Aorta (tissue), 5 donors: ENCODE results near the gene MYO9B. TPM values are rescaled to one million over a fixed set of nuclear protein-coding genes. Genes with fewer than 3 reads are reported as not detected.
A peak's percentile ranks its signal among the peaks of the same experiment; 100 is the strongest.

Experiments used
- ATAC-seq: fragments of 200-7000 bp; cut with Tn5 transposase; one replicate; pipeline ENCODE4 v1.9.1; 2022; ENCODE audit warnings: moderate library complexity; ENCODE audit not compliant: low FRiP score
- DNase-seq, 2 donors: peaks; one replicate each; pipeline ENCODE4 v3.0.0-alpha.2; 2020
- H3K27ac ChIP-seq, 2 donors: one replicate each; pipeline ENCODE4 v1.5.1; 2013; ENCODE audit warnings: low read length in 2 of 2, mild to moderate bottlenecking in 2 of 2, moderate library complexity in 2 of 2, control low read depth in 1 of 2, inconsistent platforms in 1 of 2, low read depth in 1 of 2
- H3K27me3 ChIP-seq, 2 donors: one replicate each; pipeline ENCODE4 v1.6.1; 2013; ENCODE audit warnings: control low read depth in 1 of 2, low read length in 1 of 2, mild to moderate bottlenecking in 1 of 2, moderate library complexity in 1 of 2; ENCODE audit not compliant: insufficient read depth in 2 of 2, control insufficient read depth in 1 of 2
- H3K36me3 ChIP-seq, 2 donors: one replicate each; pipeline ENCODE4 v1.6.1; 2013; ENCODE audit warnings: control low read depth in 1 of 2, low read length in 1 of 2, mild to moderate bottlenecking in 1 of 2; ENCODE audit not compliant: insufficient read depth in 2 of 2, control insufficient read depth in 1 of 2
- H3K4me1 ChIP-seq, 2 donors: one replicate each; pipeline ENCODE4 v1.6.1; 2013; ENCODE audit warnings: low read length in 2 of 2, control low read depth in 1 of 2, mild to moderate bottlenecking in 1 of 2, moderate library complexity in 1 of 2; ENCODE audit not compliant: insufficient read depth in 2 of 2, control insufficient read depth in 1 of 2
- H3K4me3 ChIP-seq, 2 donors: one replicate each; pipeline ENCODE4 v1.5.1; 2013; ENCODE audit warnings: low read length in 2 of 2, control low read depth in 1 of 2, mild to moderate bottlenecking in 1 of 2
- H3K9me3 ChIP-seq: one replicate; pipeline ENCODE4 v1.6.1; 2013; ENCODE audit warnings: mild to moderate bottlenecking, low read length; ENCODE audit not compliant: control insufficient read depth
- WGBS, 2 donors: extraction: QIAGEN DNeasy Blood & Tissue Kit; methylation state at CpG; one replicate each; pipeline ENCODE4 v1.1.7; 2013; 5-methylcytosine and 5-hydroxymethylcytosine counted together
- intact Hi-C, 2 donors: fragments of 100-400 bp; cut with DNase I; formaldehyde crosslinking; loops; one replicate each; pipeline versions ENCODE4 v1.14.2 to v1.15.0; 2022
- polyA plus RNA-seq, 2 donors: library from polyadenylated mRNA; stranded (reverse); fragments of 200-250 nt; gene quantifications; one replicate each; pipeline ENCODE4 v1.2.3, GENCODE V29; 2013
- total RNA-seq, 2 donors: library from RNA; stranded (reverse); fragmentation: NEBNext Ultra II Directional; extraction: Animal tissue kit (Norgen Biotek cat#: 25700); gene quantifications; one replicate each; pipeline ENCODE4 v1.2.1, GENCODE V29; 2021
- donor health status: healthy with polysubstance abuse.
- donor health status: Bipolar disorder and iron deficiency.
- donor health status: DM: no; HTN: no; CAD: no.
- donor health status: DM: no; HTN: no; CAD: no.
- donor health status: DM: yes; HTN: yes; CAD: no.

Gene MYO9B
- total and polyA plus RNA-seq, 4 donors: 34.3 to 183 (median 171) TPM

GRCh38 chr19:17070912-17071311 is 4.7 kb upstream of the MYO9B start:
- intact Hi-C loops: loop anchor here in 1 of 2 donors (10.0 kb wide), 1 partner anchor 314 kb away; no protein-coding TSS in a partner anchor
- Histone ChIP-seq H3K27me3 (no peaks in the 10 kb centered on the region), H3K4me1 (no peaks in the 10 kb centered on the region)

DNA sequence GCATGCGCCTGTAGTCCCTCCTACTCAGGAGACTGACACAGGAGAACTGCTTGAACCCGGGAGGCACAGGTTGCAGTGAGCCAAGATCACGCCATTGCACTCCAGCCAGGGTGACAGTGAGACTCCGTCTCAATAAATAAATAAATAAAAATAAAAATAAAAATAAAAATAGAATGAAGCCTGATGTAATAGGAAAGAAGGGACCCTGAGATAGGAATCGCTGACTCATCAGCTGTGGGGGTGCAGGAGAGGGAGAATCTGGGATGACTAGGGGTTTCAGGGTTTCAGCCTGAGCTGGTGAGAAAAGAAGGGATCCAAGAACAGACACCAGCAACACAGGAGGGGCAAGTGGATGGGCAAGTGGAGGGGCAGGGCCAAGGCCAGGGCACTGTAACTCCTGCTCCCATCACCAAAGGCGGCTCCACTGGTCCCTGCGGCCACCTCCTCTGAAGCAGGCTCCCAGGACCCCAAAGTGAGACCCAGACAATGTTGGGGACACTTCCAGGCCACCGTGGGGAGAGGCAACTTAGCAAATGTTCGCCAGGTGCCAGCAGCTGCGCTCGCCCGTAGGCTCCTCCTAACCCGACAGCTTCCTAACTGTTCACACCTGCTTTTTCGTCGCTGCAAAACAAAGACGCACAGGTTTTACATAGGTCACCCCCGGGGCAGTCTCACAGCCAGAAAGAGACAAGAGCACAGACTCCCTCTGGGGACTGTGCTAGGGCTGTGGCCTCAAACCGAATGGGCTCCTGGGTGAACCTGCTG is 1.5 kb upstream of the MYO9B start:
- no peaks in the 10 kb centered on the region for H3K9me3 ChIP-seq
- ATAC-seq (no peak), DNase-seq (no peak)
- no peak overlapping the region for H3K27ac ChIP-seq
- peaks cover 3 to 4% of the 10 kb centered on the region in 2 donors for H3K4me1 ChIP-seq
- peak overlapping the region in 1 of 2 donors; percentile 59 for H3K4me3 ChIP-seq
- H3K36me3 ChIP-seq: no peaks in the 10 kb centered on the region
- no peaks in the 10 kb centered on the region for H3K27me3 ChIP-seq
- 46 to 50% methylated on average over 18 of the region's 18 CpGs for WGBS, 2 donors
- intact Hi-C loops: loop anchor here in 1 of 2 donors (2.0 to 10.0 kb wide), 2 partner anchors 71 to 311 kb away; no protein-coding TSS in a partner anchor

More at GRCh38 chr19:17070912-17071311, 4.7 kb upstream of the MYO9B start:
- Histone ChIP-seq H3K36me3 (no peaks in the 10 kb centered on the region), H3K9me3 (no peaks in the 10 kb centered on the region), H3K27ac (no peak overlapping the region), H3K4me3 (no peak overlapping the region)
- ATAC-seq (no peak), DNase-seq (no peak)
- WGBS, 2 donors: 89 to 91% methylated on average over 7 of the region's 7 CpGs

- DNase-seq (no peak), ATAC-seq (no peak)
- Histone ChIP-seq H3K9me3 (no peaks in the 10 kb centered on the region), H3K4me1 (peaks cover 3 to 4% of the 10 kb centered on the region in 2 donors), H3K36me3 (no peaks in the 10 kb centered on the region), H3K4me3 (peak overlapping the region; percentile 35 to 59), H3K27ac (peak overlapping the region in 1 of 2 donors; percentile 79), H3K27me3 (no peaks in the 10 kb centered on the region)
- intact Hi-C loops: loop anchor here (2.0 to 10.0 kb wide), 4 partner anchors 68 to 310 kb away; partner anchors contain the start of gene OCEL1 (in 1 of the 2)
- WGBS, 2 donors: 11 to 12% methylated on average over 11 of the region's 11 CpGs
Measured at GRCh38 chr19:17074634-17075034, 943 bp upstream of the MYO9B start.

DNA sequence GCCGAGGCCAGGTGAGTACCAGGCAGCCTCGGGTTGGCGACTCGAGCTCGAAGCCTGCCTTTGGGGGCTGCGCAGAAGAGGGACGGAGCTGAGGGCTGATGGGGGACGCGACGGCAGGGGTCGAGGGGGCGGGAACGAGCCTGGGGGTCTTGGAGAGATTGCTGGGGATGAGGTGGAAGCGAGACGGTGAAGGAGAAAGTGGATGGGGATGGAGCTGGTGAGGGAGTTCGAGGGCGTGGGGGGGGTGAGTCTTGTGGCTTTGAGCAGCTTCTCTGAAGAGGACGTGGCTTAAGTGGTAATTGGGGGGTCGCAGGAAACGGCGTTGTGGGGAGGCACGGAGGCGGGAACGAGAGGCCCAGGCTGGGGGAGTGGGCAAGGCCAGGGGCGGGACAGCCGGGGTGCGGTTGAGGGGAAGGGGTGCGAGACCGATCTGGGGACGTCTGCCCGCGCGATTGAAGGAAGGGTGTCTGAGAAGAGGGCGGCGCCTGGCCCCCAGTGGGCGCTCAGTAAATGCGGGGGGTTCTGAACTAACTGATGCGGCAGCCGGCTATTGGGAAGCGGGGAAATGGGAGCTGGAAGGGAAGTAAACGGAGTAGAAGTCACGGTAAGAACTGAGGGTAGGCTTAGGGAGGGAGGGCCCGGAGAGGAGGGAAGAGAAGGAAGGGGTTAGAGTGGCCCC is 426 bp downstream of the MYO9B start:
- 1% methylated on average over 40 to 43 of the region's 43 CpGs for WGBS, 2 donors
- H3K27me3 ChIP-seq: no peaks in the 10 kb centered on the region
- peak overlapping the region in 1 of 2 donors; percentile 71 for H3K27ac ChIP-seq
- DNase-seq (peak; percentile 72 to 83), ATAC-seq (no peak)
- peak overlapping the region; percentile 61 to 65 for H3K4me3 ChIP-seq
- H3K4me1 ChIP-seq: peaks cover 3 to 4% of the 10 kb centered on the region in 2 donors
- intact Hi-C loops: loop anchor here (2.0 to 10.0 kb wide), 4 partner anchors 66 to 309 kb away; partner anchors contain the start of gene OCEL1 (in 1 of the 2)
- H3K36me3 ChIP-seq: no peaks in the 10 kb centered on the region
- no peaks in the 10 kb centered on the region for H3K9me3 ChIP-seq

DNA sequence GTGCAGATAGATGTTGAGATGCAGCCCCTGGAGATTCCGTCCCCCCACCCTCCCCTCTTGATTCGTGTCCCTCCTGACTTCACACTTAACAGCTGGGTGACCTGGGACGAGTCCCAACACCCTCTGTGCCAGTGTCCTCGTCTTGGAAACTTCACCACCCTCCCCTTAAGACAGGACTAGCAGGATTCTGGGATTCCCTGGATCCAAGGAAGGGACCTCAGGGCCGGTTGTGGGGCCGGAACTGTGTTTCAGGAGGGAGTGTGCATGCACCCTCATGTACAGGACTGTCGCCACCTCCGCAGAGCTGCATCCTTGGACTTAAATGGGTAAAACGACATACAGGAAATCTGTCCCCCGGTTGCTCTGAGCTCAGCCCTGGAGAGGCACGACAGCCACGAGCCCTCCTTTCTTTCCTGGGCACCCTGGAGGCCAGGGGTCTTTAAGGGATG is 990 bp downstream of the MYO9B start:
- WGBS, 2 donors: 0 to 1% methylated on average over 11 to 12 of the region's 12 CpGs
- no peak for DNase-seq
- Histone ChIP-seq H3K27me3 (no peaks in the 10 kb centered on the region), H3K36me3 (no peaks in the 10 kb centered on the region), H3K4me1 (peaks cover 3 to 4% of the 10 kb centered on the region in 2 donors), H3K4me3 (peak overlapping the region; percentile 61 to 65), H3K27ac (peak overlapping the region in 1 of 2 donors; percentile 71), H3K9me3 (no peaks in the 10 kb centered on the region)
- intact Hi-C loops: loop anchor here (5.0 to 10.0 kb wide), 3 partner anchors 66 to 308 kb away; partner anchors contain the start of gene OCEL1 (in 1 of the 2)
- no peak for ATAC-seq

- H3K36me3 ChIP-seq: no peaks in the 10 kb centered on the region
- no peaks in the 10 kb centered on the region for H3K9me3 ChIP-seq
- no peak for DNase-seq
- WGBS, 2 donors: 70% methylated on average over 17 of the region's 17 CpGs
- no peak overlapping the region for H3K27ac ChIP-seq
- H3K4me1 ChIP-seq: peaks cover 3 to 4% of the 10 kb centered on the region in 2 donors
- no peak overlapping the region for H3K4me3 ChIP-seq
- intact Hi-C loops: loop anchor here (5.0 to 10.0 kb wide), 3 partner anchors 65 to 307 kb away; partner anchors contain the start of gene OCEL1 (in 1 of the 2)
- no peaks in the 10 kb centered on the region for H3K27me3 ChIP-seq
- no peak for ATAC-seq
Measured at GRCh38 chr19:17077447-17078028, 2.0 kb downstream of the MYO9B start.

DNA sequence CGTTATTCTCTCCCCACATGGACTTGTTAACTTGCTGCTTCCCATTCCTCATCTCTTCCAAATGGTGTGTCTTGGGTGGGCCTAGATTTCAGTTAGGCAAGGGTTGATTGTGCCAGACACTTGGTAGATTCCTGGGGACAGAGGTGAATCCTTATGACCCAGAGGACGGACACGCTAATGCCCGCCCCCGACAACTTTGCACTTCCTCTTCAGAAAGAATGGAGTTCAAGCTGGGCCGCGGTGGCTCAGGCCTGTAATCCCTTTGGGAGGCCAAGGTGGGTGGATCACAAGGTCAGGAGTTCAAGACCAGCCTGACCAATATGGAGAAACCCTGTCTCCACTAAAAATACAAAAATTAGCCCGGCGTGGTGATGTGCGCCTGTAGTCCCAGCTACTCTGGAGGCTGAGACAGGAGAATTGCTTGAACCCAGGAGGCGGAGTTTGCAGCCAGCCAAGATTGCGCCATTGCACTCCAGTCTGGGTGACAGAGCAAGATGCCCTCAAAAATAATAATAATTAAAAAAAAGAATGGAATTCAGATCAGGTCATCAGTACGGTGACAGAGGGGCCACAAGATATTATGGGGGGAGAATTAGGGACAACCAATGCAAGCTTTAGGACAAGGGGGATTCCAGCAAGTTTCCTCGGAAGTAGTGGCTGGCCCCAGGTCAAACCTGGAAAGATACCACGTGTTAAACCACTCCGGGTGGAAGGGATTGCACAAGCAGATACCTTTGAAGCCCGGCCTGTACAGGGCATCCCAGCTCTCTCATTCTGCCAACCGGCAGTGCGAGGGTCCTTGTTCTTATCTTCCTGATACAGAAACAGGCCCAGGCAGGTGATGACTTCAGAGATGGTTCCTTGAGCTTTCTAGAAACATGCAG is 2.7 kb downstream of the MYO9B start:
- intact Hi-C loops: loop anchor here (5.0 to 10.0 kb wide), 3 partner anchors 64 to 307 kb away; partner anchors contain the start of gene OCEL1 (in 1 of the 2)
- no peaks in the 10 kb centered on the region for H3K36me3 ChIP-seq
- DNase-seq (peak in 1 of 2 donors; percentile 75), ATAC-seq (no peak)
- peaks cover 3 to 4% of the 10 kb centered on the region in 2 donors for H3K4me1 ChIP-seq
- WGBS, 2 donors: 74 to 76% methylated on average over 19 of the region's 19 CpGs
- H3K27me3 ChIP-seq: no peaks in the 10 kb centered on the region
- no peak overlapping the region for H3K4me3 ChIP-seq
- H3K9me3 ChIP-seq: no peaks in the 10 kb centered on the region
- peak overlapping the region in 1 of 2 donors; percentile 94 for H3K27ac ChIP-seq
